DMS53 treated with DMSO at 0.1 percent for 48 hours (cell line): ENCODE results near the gene PTBP1.
"Not testable (repeated sequence)": the region's sequence is repeated elsewhere in the genome, so short reads cannot be mapped to it uniquely, and the experiment has no call there.

ENCODE experiments used
- DNase-seq: peaks from one replicate; lab custom pipeline; 2025; ENCODE audit not compliant: unreplicated experiment; lab: John Stamatoyannopoulos, UW

PTBP1 gene

DNA sequence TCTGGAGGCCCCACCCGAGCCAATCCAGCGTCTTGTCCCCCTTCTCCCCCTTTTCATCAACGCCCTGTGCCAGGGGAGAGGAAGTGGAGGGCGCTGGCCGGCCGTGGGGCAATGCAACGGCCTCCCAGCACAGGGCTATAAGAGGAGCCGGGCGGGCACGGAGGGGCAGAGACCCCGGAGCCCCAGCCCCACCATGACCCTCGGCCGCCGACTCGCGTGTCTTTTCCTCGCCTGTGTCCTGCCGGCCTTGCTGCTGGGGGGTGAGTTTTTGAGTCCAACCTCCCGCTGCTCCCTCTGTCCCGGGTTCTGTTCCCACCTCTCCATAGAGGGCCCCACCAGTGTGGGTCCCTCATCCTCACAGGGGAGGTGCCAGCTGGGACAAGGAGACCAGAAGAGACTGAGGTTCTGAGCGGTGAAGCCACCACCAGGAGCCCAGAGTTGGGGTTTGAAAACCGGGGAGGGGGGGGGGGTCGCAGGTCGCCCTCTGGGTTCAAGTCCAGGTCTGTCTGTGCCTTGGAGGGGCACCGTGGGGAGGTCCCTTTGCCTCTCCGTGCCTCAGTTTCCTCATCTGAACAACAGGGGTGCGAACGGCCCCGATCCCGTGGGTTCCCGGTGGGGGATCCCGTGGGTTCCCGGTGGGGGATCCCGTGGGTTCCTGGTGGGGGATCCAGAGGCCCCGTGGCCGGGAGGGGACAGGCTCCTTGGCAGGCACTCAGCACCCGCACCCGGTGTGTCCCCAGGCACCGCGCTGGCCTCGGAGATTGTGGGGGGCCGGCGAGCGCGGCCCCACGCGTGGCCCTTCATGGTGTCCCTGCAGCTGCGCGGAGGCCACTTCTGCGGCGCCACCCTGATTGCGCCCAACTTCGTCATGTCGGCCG is 55.1 kb downstream of the PTBP1 start, which contains the start of gene ELANE:
TSS of gene ELANE (plus strand) at position 168 of the 878 bp plus-strand sequence. CDS start at position 194, 26 bp downstream.
- DNase-seq = no peak

DNA sequence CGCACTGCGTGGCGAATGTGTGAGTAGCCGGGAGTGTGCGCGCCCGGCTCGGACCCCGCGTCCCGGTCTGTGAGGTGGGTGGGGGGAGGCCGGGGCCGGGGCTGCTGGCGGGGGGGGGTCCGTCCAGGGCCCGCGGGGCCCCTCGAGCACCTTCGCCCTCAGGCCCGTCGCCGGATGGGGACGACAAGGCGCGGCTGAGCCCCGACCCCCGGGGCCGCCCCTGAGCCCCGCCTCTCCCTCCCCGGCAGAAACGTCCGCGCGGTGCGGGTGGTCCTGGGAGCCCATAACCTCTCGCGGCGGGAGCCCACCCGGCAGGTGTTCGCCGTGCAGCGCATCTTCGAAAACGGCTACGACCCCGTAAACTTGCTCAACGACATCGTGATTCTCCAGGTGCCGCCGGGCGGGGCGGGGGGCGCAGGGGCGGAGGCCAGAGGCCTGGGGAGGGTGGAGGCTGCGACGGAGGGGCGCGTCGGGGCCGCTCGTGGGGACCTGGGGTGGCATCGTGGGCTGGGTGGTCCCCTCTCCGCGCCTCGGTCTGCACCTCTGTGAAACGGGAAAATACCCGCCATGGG is 55.8 kb downstream of the PTBP1 start:
- no peak for DNase-seq

DNA sequence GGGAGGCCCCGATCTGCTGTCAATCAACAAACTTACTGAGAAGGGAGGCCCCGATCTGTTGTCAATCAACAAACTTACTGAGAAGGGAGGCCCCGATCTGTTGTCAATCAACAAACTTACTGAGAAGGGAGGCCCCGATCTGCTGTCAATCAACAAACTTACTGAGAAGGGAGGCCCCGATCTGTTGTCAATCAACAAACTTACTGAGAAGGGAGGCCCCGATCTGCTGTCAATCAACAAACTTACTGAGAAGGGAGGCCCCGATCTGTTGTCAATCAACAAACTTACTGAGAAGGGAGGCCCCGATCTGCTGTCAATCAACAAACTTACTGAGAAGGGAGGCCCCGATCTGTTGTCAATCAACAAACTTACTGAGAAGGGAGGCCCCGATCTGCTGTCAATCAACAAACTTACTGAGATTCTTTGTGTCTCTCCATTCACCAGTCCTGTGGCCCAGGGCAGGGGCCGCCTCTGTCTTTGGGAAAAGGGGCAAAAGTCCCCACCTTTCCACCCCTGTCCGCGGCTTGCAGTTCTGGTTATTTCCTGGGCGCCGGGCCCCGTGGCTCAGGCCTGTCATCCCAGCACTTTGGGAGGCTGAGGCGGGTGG is 56.5 kb downstream of the PTBP1 start:
- DNase-seq = not testable (repeated sequence)

DNA sequence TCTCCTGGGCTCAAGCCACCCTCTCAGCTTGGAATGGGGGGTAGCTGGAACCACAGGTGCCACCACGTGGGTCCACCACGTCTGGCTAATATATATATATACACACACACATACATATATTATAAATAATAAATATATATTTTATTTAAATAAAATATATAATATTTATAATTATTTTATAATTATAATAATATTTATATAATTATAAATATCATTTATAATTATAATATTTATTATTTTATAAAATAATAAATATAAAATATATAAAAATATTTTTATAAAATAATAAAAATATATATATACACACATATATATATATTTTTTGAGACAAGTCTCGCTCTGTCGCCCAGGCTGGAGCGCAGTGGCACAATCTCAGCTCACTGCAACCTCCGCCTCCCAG is 57.3 kb downstream of the PTBP1 start:
- DNase-seq = no peak

DNA sequence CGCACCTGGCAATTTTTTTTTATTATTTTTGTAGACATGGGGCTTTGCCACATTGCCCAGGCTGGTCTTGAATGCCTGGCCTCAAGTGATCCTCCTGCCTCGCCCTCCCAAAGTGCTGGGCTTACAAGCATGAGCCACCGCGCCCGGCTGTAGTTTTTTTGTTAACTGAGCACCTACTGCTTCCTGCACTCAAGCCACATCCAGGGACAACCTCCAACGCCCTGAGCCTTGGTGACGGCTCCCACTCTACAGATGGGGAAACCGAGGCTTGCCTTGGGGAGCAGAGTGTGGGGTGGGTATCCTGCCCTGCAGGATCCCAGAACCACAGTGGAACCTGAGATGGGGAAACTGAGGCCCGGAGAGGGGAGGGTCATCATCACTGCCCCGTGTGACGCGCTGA is 57.9 kb downstream of the PTBP1 start:
- DNase-seq = no peak

DNA sequence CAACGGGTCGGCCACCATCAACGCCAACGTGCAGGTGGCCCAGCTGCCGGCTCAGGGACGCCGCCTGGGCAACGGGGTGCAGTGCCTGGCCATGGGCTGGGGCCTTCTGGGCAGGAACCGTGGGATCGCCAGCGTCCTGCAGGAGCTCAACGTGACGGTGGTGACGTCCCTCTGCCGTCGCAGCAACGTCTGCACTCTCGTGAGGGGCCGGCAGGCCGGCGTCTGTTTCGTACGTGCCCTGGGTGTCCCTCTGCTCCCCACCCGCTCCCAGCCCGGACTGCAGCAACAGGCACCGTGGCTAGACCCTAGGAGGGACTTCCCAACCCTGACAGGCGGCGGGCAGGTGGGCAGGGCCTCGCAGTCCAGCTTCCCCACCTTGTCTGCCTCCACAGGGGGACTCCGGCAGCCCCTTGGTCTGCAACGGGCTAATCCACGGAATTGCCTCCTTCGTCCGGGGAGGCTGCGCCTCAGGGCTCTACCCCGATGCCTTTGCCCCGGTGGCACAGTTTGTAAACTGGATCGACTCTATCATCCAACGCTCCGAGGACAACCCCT is 58.4 kb downstream of the PTBP1 start:
- no peak for DNase-seq

DNA sequence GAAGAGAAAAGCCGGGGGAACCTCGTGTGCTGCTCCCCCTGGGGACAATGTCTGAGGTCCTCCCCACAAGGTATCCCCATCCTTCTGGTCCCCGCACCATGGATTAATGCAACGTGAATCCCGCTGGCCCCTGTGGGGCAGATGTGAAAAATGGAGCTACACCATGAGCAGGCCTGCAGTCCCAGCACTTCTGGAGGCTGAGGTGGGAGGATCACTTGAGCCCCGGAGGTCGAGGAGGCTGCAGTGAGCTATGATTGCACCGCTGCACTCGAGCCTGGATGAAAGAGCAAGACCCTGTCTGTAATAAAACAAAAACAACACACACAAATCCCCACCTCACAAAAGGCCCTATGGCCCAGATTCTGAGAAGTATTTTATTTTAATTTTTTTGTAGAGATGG is 61.0 kb downstream of the PTBP1 start:
- no peak for DNase-seq

DNA sequence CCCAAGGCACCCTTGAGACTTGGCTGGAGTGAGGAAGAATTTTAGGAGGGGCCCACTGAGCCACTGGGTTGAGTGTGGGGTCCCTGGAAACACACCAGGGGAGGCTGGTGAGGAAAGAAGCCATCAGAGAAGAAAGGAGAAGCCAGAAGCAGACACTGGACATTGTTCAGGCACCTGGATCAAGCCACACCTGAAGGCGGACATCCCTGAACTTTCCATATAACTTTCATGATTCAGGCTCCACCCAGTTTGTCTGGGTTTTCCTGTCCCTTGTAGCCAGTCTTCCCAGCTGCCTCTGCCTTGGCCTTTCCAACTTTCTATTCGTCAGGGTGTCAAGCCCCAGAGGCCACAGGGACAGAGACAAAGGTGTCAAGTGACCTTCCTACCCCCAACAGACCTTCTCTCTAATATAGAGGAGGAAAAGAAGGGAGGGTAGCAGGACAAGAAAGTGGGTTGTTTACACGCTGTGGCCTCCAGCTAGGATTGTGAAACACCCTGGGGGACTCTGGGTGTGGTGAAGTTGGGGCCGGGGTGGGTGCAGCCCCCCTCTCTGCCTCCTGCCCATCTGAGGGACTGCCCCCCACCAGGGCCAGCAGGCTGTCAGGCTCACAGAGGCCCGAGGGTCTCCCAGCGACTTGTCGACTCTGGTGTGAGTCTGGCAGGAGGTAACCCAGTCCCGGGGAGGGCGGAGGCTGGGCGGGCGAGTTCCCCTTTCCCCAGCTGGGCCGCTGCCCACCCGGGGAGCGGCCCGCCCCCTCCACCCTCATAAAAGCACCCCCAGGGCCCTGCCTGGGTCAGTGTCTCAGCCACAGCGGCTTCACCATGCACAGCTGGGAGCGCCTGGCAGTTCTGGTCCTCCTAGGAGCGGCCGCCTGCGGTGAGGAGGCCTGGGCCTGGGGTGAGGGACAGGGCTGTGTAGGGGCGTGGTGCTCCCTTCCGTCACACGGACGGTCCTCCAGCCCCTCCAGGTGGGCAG is 61.9 kb downstream of the PTBP1 start, which contains the start of gene CFD:
TSS of gene CFD (plus strand) at position 797 of the 976 bp plus-strand sequence. CDS start at position 823, 26 bp downstream.
- no peak for DNase-seq

DNA sequence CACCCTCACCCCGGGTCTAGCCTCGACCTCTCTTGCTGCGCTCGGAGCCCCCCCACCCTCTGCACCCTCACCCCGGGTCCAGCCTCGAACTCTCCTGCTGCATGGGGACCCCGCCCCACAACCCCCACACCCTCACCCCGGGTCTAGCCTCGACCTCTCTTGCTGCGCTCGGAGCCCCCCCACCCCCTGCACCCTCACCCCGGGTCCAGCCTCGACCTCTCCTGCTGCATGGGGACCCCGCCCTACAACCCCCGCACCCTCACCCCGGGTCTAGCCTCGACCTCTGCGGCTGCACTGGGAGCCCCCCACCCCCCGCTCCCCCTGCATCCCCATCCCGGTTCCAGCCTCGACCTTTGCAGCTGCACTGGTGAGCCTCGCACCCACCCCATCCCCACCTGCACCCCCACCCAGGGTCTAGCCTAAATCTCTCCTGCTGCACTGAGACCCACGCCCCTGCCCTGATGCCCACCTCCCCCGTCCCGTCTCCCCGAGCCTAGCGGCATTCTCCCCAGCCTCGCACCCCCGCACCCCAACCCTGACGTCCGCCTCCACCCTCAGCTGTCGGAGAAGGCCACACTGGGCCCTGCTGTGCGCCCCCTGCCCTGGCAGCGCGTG is 64.0 kb downstream of the PTBP1 start:
- DNase-seq = no peak
